Heart left ventricle (tissue), 16 donors: Measurements from ENCODE around the gene TBCD. TPM values are rescaled to one million over a fixed set of nuclear protein-coding genes. Genes with fewer than 3 reads are reported as not detected.

Source experiments
- ATAC-seq, 4 donors: fragments of 200-7000 bp; cut with Tn5 transposase; one replicate each; pipeline ENCODE4 v1.9.1; 2020 to 2022; ENCODE audit warnings: moderate library complexity in 4 of 4, mild to moderate bottlenecking in 3 of 4, moderate number of reproducible peaks in 1 of 4
- DNase-seq, 5 donors: peaks; one replicate each; pipeline ENCODE4 v3.0.0-alpha.2; 2020
- H3K27ac ChIP-seq, 12 donors: fragments of 200-600 bp; sonication (generic) in 4 of 12; one replicate each; pipeline versions ENCODE4 v1.5.0 to v1.8.0; 2016 to 2022; ENCODE audit warnings: mild to moderate bottlenecking in 2 of 12
- H3K27me3 ChIP-seq, 9 donors: fragments of 200-600 bp; sonication (generic) in 2 of 9; one replicate each; pipeline versions ENCODE4 v1.5.1 to v1.8.0; 2016 to 2022; ENCODE audit warnings: mild to moderate bottlenecking in 3 of 9
- H3K36me3 ChIP-seq, 9 donors: fragments of 200-600 bp; sonication (generic) in 2 of 9; one replicate each; pipeline versions ENCODE4 v1.5.0 to v1.8.0; 2018 to 2022; ENCODE audit warnings: mild to moderate bottlenecking in 2 of 9
- H3K4me1 ChIP-seq, 12 donors: fragments of 200-600 bp; sonication (generic) in 4 of 12; one replicate each; pipeline versions ENCODE4 v1.5.0 to v1.8.0; 2016 to 2022; ENCODE audit warnings: mild to moderate bottlenecking in 3 of 12
- H3K4me3 ChIP-seq, 12 donors: fragments of 200-600 bp; sonication (generic) in 4 of 12; one replicate each; pipeline versions ENCODE4 v1.5.0 to v1.8.0; 2017 to 2022; ENCODE audit warnings: mild to moderate bottlenecking in 9 of 12, moderate library complexity in 4 of 12
- H3K9me3 ChIP-seq, 12 donors: fragments of 200-600 bp; sonication (generic) in 4 of 12; one replicate each; pipeline versions ENCODE4 v1.5.0 to v1.8.0; 2016 to 2022; ENCODE audit warnings: mild to moderate bottlenecking in 1 of 12
- POLR2A ChIP-seq, 2 donors: fragments of 450-650 bp; IDR thresholded peaks; one replicate each; pipeline ENCODE4 v1.6.1; 2017; ENCODE audit warnings: antibody characterized with exemption in 2 of 2, mild to moderate bottlenecking in 2 of 2, moderate library complexity in 2 of 2
- WGBS, 4 donors: extraction: QIAGEN DNeasy Blood & Tissue Kit in 2 of 4; methylation state at CpG; one replicate each; pipeline versions ENCODE4 v1.1.5 to v1.1.7; 2013 to 2018; 5-methylcytosine and 5-hydroxymethylcytosine counted together
- intact Hi-C, 10 donors: fragments of 100-400 bp; cut with DNase I; formaldehyde crosslinking; loops; one replicate each; pipeline versions ENCODE4 v1.11.1 to v1.14.2; 2022
- polyA plus RNA-seq, 2 donors: library from polyadenylated mRNA; stranded (reverse); fragments of 200-250 nt; gene quantifications; one replicate each; pipeline ENCODE4 v1.2.3, GENCODE V29; 2013
- total RNA-seq, 9 donors: library from RNA; depleted of rRNA in 2 of 9; stranded (reverse); fragments of >200 nt in 2 of 9; fragmentation: NEBNext Ultra II Directional in 3 of 9; extraction: Animal tissue kit (Norgen Biotek cat#: 25700) in 3 of 9; gene quantifications; one replicate each; pipeline versions ENCODE4 v1.1.0 to v1.2.4, GENCODE V29; 2016 to 2023
- TF ChIP-seq, protein P1 (sequence below), 12 donors: fragments of 200-600 bp; sonication (generic) in 4 of 12; IDR thresholded peaks; one replicate each; pipeline versions ENCODE4 v1.5.0 to v1.8.0; 2018 to 2022; ENCODE audit warnings: antibody characterized with exemption in 12 of 12, mild to moderate bottlenecking in 5 of 12
- donor health status: ischemic (EF 13 %, LVEDD 7.1; RV severe dilation, severe dysfunction).
- donor health status: healthy with polysubstance abuse.
- donor health status: DM: no; HTN: yes; CAD: no.
- donor health status: DM: no; HTN: no; CAD: no.
- donor health status: ischemic (EF 25% LVEDD 6.9; RV normal size, moderate dysfunction).
- donor health status: ischemic (EF 25% LVEDD 5.7; RV mildly dilated, moderate dysfunction).
- donor health status: healthy.
- donor health status: DM: yes; HTN: yes; CAD: no.
- donor health status: ischemic (EF 35%, LVEDD 5.7; RV mildly dilated, moderate dysfunction).
- donor health status: nonischemic (EF 11% LVEDD 7.7; RV severe dilation, severe dysfunction).
- donor health status: DM: yes; HTN: yes; CAD: no.
- donor health status: PGD.
- donor health status: ischemic (EF 29% LVEDD 5.4; RV normal size, mild dysfunction).
- donor health status: nonischemic (EF 23%, LVEDD 6.1; RV moderate dilation, normal function).

TBCD gene
- total and polyA plus RNA-seq, 11 donors = 36.9 to 98.4 (median 58.5) TPM

- Histone ChIP-seq H3K36me3 (peaks cover 0 to 46% (median 19%) of the 10 kb centered on the region in 9 donors), H3K4me3 (no peak overlapping the region), H3K9me3 (no peaks in the 10 kb centered on the region), H3K4me1 (peaks cover 0 to 13% (median 4%) of the 10 kb centered on the region in 12 donors), H3K27me3 (no peaks in the 10 kb centered on the region), H3K27ac (no peak overlapping the region)
- intact Hi-C loops = loop anchor here in 2 of 10 donors (5.0 kb wide), 1 partner anchor 136 kb away; no protein-coding TSS in a partner anchor
- WGBS, 4 donors = 96 to 97% (median 96%) methylated on average over 19 of the region's 19 CpGs
- ATAC-seq (no peak), DNase-seq (no peak)
- TF ChIP-seq POLR2A (IDR thresholded peaks at IDR 0.05) = no peak
- TF ChIP-seq, protein P1, sequence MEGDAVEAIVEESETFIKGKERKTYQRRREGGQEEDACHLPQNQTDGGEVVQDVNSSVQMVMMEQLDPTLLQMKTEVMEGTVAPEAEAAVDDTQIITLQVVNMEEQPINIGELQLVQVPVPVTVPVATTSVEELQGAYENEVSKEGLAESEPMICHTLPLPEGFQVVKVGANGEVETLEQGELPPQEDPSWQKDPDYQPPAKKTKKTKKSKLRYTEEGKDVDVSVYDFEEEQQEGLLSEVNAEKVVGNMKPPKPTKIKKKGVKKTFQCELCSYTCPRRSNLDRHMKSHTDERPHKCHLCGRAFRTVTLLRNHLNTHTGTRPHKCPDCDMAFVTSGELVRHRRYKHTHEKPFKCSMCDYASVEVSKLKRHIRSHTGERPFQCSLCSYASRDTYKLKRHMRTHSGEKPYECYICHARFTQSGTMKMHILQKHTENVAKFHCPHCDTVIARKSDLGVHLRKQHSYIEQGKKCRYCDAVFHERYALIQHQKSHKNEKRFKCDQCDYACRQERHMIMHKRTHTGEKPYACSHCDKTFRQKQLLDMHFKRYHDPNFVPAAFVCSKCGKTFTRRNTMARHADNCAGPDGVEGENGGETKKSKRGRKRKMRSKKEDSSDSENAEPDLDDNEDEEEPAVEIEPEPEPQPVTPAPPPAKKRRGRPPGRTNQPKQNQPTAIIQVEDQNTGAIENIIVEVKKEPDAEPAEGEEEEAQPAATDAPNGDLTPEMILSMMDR (IDR thresholded peaks at IDR 0.05) = no peak
These were observed 166.6 kb downstream of the TBCD start for GRCh38 chr17:82918508-82918907.

DNA sequence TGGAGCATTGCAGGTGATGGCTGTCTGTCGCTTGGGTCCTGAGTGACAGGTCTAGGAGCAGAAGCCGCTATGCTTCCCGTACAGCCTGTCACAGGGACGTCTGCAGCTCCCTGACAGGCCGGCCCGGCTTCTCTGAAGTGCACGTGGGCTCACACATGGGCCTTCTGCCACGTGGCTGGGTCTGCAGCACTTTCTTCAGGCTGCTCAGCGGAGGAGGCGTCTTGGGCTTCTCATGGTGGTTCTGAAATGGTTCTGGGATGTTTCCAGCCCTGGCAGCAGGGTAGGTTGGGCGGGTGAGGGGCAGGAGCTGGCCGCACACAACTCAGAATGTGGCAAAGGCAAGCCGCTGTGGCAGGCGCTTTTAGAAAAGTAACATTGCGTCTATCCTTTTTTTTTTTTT, 168.3 kb downstream of the TBCD start:
- intact Hi-C loops = no loop called here
- Histone ChIP-seq H3K4me1 (peaks cover 0 to 5% (median 0%) of the 10 kb centered on the region in 12 donors), H3K4me3 (no peak overlapping the region), H3K27ac (no peak overlapping the region), H3K9me3 (no peaks in the 10 kb centered on the region), H3K27me3 (no peaks in the 10 kb centered on the region), H3K36me3 (peaks cover 0 to 61% (median 34%) of the 10 kb centered on the region in 9 donors)
- no peak for TF ChIP-seq POLR2A (IDR thresholded peaks at IDR 0.05)
- TF ChIP-seq, protein P1 (IDR thresholded peaks at IDR 0.05) = no peak
- DNase-seq (no peak), ATAC-seq (no peak)
- WGBS, 4 donors = 92 to 94% (median 93%) methylated on average over 15 of the region's 15 CpGs

DNA sequence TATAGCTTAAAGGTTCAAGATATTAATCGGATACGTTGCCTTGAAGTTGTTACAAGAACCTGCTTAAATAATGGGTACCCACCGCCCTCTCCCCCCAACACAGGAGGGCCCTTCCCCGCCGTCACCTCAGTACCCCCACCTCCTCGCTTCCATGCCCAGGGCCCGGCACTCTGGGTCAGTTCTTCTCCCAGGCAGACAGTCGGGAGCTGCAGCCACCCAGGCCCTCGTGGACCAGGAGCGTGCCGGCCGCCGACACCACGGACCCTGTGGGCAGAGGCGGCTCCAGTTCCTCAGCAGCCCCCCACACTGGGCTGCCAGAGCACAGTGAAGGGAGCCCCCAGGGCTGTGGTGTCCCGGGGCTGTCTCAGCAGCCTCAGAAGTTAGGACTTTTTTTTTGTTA, 168.8 kb downstream of the TBCD start:
- Histone ChIP-seq H3K4me3 (no peak overlapping the region), H3K9me3 (no peaks in the 10 kb centered on the region), H3K27me3 (no peaks in the 10 kb centered on the region), H3K4me1 (peaks cover 0 to 5% (median 0%) of the 10 kb centered on the region in 12 donors), H3K36me3 (peaks cover 0 to 63% (median 35%) of the 10 kb centered on the region in 9 donors), H3K27ac (no peak overlapping the region)
- ATAC-seq (no peak), DNase-seq (peak in 3 of 5 donors; percentile 7 to 24 (median 17))
- WGBS, 4 donors = 89 to 94% (median 91%) methylated on average over 10 to 16 of the region's 16 CpGs
- intact Hi-C loops = no loop called here
- TF ChIP-seq, protein P1 (IDR thresholded peaks at IDR 0.05) = no peak
- TF ChIP-seq POLR2A (IDR thresholded peaks at IDR 0.05) = no peak

- H3K4me1 ChIP-seq = peaks cover 0 to 5% (median 0%) of the 10 kb centered on the region in 12 donors
- DNase-seq = peak in 1 of 5 donors; percentile 11
These were observed 169.6 kb downstream of the TBCD start for GRCh38 chr17:82921426-82921825.

More at GRCh38 chr17:82921426-82921825, 169.6 kb downstream of the TBCD start:
- no peak overlapping the region for H3K27ac ChIP-seq
- ATAC-seq = no peak
- peaks cover 0 to 64% (median 40%) of the 10 kb centered on the region in 9 donors for H3K36me3 ChIP-seq
- no peaks in the 10 kb centered on the region for H3K27me3 ChIP-seq
- H3K9me3 ChIP-seq = no peaks in the 10 kb centered on the region
- H3K4me3 ChIP-seq = no peak overlapping the region
- TF ChIP-seq, protein P1 (IDR thresholded peaks at IDR 0.05) = no peak
- no peak for TF ChIP-seq POLR2A (IDR thresholded peaks at IDR 0.05)
- 94 to 96% (median 94%) methylated on average over 13 of the region's 13 CpGs for WGBS, 4 donors
- intact Hi-C loops = no loop called here
